MM.1S (cell line): Measurements from ENCODE around the gene PLCG1.

Experiments used
- EZH2phosphoT487 ChIP-seq: fragments of 300-600 bp; sonication (generic); IDR thresholded peaks from 2 replicates; pipeline ENCODE4 v1.6.1; 2018; ENCODE audit warnings: antibody characterized with exemption, low read length
- TF ChIP-seq, protein P1 (sequence below): fragments of 300-600 bp; sonication (generic); IDR thresholded peaks from 2 replicates; pipeline ENCODE4 v1.5.1; 2016; ENCODE audit warnings: antibody characterized with exemption, low read length, mixed read lengths

GRCh38 chr20:41178904-41179432 lies 41.6 kb downstream of the PLCG1 start:
- TF ChIP-seq, protein P1, sequence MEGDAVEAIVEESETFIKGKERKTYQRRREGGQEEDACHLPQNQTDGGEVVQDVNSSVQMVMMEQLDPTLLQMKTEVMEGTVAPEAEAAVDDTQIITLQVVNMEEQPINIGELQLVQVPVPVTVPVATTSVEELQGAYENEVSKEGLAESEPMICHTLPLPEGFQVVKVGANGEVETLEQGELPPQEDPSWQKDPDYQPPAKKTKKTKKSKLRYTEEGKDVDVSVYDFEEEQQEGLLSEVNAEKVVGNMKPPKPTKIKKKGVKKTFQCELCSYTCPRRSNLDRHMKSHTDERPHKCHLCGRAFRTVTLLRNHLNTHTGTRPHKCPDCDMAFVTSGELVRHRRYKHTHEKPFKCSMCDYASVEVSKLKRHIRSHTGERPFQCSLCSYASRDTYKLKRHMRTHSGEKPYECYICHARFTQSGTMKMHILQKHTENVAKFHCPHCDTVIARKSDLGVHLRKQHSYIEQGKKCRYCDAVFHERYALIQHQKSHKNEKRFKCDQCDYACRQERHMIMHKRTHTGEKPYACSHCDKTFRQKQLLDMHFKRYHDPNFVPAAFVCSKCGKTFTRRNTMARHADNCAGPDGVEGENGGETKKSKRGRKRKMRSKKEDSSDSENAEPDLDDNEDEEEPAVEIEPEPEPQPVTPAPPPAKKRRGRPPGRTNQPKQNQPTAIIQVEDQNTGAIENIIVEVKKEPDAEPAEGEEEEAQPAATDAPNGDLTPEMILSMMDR: no peak
- TF ChIP-seq EZH2phosphoT487: no peak
